Fibroblast of skin of right quadriceps (primary cell): Measurements from ENCODE around the gene LCE7A.

Experiments used
- DNase-seq: peaks from one replicate; pipeline ENCODE4 v3.0.0-alpha.2; 2013

The LCE7A gene

GRCh38 chr1:152859696-152860095, at the start of gene LCE7A:
Gene LCE7A (plus strand): TSS chr1:152859996. CDS start chr1:152860698, 702 bp downstream.
- DNase-seq, result no peak

GRCh38 chr1:152811050-152811449, 48.7 kb upstream of the LCE7A start:
- no peak for DNase-seq

GRCh38 chr1:152811671-152812070, 48.1 kb upstream of the LCE7A start, which contains the start of gene LCE1B:
Gene LCE1B (plus strand): TSS chr1:152811971. CDS start chr1:152812447, 476 bp downstream.
- no peak for DNase-seq

- DNase-seq, result no peak
Measured at GRCh38 chr1:152817309-152817708, 42.5 kb upstream of the LCE7A start.

GRCh38 chr1:152823294-152823693, 36.5 kb upstream of the LCE7A start:
- DNase-seq, result no peak

GRCh38 chr1:152824964-152825363, 34.8 kb upstream of the LCE7A start:
- no peak for DNase-seq

- no peak for DNase-seq
Measured at GRCh38 chr1:152827173-152827572, 32.6 kb upstream of the LCE7A start, which contains the start of gene LCE1A. Gene LCE1A (plus strand): TSS chr1:152827473. CDS start chr1:152827473, 0 bp downstream.

- DNase-seq, result no peak
Measured at GRCh38 chr1:152836870-152837269, 22.9 kb upstream of the LCE7A start.

GRCh38 chr1:152842556-152842955, 17.2 kb upstream of the LCE7A start, which contains the start of gene LCE6A:
Gene LCE6A (plus strand): TSS chr1:152842856. CDS start chr1:152843521, 665 bp downstream.
- no peak for DNase-seq

- no peak for DNase-seq
Measured at GRCh38 chr1:152855661-152856060, 4.1 kb upstream of the LCE7A start.

- no peak for DNase-seq
Measured at GRCh38 chr1:152858062-152858461, 1.7 kb upstream of the LCE7A start.

- no peak for DNase-seq
Measured at GRCh38 chr1:152860129-152860528, 333 bp downstream of the LCE7A start.

- DNase-seq, result no peak
Measured at GRCh38 chr1:152861374-152861773, 1.6 kb downstream of the LCE7A start.

- no peak for DNase-seq
Measured at GRCh38 chr1:152864443-152864842, 4.6 kb downstream of the LCE7A start.

- DNase-seq, result no peak
Measured at GRCh38 chr1:152866321-152866720, 6.5 kb downstream of the LCE7A start.

GRCh38 chr1:152869808-152870419, 10.1 kb downstream of the LCE7A start:
- DNase-seq, result peak; percentile 65

- peak; percentile 13 for DNase-seq
Measured at GRCh38 chr1:152870831-152871730, 11.3 kb downstream of the LCE7A start.

GRCh38 chr1:152871731-152872126, 11.9 kb downstream of the LCE7A start:
- DNase-seq, result no peak

GRCh38 chr1:152873495-152873894, 13.7 kb downstream of the LCE7A start:
- DNase-seq, result peak; percentile 72

GRCh38 chr1:152876827-152877226, 17.0 kb downstream of the LCE7A start:
- no peak for DNase-seq

GRCh38 chr1:152878042-152878441, 18.2 kb downstream of the LCE7A start, which contains the start of gene SMCP:
Gene SMCP (plus strand): TSS chr1:152878322. CDS start chr1:152884423, 6,101 bp downstream.
- DNase-seq, result no peak

- DNase-seq, result no peak
Measured at GRCh38 chr1:152879559-152880198, 19.9 kb downstream of the LCE7A start.

- no peak for DNase-seq
Measured at GRCh38 chr1:152880316-152880715, 20.5 kb downstream of the LCE7A start.
